Effector CD4-positive, alpha-beta T cell (primary cell): ENCODE results near the gene AGMO.

ENCODE experiments used
- DNase-seq: peaks from one replicate; pipeline ENCODE4 v3.0.0-alpha.2; 2020

Gene AGMO

DNA sequence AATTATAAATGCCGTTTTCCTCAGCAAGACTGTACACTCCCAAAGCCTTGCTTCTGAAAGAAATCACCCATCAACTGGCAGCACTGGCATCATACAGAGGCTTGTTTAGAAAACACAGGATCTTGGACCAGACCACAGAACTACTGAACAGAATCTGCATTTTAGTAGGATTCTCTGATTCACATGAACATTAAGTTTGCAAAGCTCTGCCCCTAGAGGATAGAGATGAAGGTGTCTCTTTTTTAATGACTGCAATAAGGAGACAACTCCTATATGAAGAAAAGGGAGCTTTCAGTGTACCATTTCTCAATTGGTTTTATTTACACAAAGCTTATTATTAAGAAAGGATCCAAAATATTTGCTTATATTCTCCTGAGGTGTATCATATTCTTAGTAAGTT is 172.7 kb downstream of the AGMO start:
- DNase-seq, result no peak

DNA sequence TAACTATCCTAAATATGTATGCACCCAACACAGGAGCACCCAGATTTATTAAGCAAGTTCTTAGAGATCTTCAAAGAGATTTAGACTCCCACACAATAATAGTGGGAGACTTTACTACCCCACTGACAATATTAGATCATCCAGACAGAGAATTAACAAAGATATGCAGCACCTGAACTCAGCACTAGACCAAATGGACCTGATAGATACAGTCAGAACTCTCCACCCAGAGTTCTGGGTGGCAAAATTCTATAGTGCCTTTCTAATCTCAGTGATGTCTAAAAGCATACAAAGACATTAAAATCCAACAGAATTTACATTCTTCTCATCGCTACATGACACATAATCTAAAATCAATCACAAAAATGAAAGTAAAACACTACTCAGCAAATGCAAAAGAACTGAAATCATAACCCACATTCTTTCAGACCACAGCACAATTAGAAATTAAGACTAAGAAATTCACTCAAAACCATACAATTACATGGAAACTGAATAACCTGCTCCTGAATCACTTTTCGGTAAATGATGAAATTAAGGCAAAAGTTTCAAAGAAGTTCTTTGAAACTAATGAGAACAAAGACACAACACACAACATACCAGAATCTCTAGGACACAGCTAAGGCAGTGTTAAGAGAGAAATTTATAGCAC is 183.2 kb downstream of the AGMO start:
- DNase-seq, result no peak

DNA sequence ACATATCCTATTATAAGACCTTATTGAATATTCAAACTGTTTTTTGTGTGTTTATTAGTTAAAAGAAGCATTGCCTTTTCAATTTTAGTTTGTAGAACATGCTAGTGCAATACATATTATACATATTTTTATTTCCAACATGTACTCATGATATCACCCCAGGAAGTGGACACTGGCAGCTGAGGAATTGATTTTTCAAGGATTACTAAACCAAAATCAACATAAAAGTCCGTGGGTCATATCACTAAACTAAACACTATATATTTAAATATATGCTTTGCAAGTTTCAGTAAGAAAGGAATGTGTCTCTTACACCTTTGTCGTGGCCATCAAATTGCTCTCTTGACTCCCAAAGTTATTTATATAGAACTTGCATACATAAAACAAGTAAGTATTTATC is 185.2 kb downstream of the AGMO start:
- no peak for DNase-seq

DNA sequence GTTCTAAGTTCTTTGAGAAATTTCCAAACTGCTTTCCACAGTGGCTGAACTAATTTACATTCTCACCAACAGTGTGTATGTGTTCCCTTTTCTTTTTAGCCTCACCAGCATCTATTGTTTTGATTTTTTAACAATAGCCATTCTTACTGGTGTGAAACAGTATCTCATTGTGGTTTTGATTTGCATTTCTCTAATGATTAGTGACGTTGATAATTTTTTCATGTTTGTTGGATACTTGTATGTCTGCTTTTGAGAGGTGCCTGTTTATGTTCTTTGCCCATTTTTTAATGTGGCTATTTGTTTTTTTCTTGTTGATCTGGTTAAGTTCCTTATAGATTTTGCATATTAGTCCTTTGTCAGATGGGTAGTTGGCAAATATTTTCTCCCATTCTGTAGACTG is 191.4 kb downstream of the AGMO start:
- no peak for DNase-seq

DNA sequence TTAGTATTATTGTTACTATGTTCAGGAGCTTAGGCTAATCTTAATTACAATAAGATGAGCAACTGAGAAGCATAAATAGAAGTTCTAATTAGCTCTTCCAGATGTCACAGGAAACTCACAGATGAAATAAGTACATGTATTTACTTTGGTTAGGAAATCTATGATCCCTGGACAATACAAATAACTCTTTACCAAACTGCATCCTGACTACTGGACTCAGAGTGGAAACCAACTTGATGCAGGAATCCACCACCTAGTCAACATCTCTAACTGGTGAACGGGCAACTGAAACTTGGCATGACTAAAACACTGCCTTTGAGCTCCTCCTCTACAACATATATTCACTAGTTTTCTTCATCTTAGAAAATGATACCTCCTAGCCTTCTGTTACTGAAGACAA is 193.2 kb downstream of the AGMO start:
- DNase-seq, result no peak

DNA sequence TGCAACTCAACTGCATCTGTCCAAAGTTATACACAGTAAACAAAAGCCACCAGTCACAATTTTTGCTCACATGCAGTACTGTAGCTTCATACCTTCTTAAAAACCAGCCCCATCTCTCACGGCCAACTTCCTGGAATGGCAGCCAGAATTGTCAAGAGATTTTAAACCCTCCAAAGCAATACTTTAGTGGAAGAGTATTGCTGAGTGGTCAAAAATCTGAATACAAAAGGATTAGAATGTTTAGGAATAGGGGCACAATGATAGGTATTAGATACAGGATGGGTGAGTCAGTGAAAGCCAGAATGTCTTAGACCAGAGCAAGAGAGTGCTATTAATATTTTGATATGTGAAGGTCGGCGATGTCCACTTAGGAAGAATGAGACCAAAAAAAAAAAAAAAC is 193.9 kb downstream of the AGMO start:
- DNase-seq, result no peak

DNA sequence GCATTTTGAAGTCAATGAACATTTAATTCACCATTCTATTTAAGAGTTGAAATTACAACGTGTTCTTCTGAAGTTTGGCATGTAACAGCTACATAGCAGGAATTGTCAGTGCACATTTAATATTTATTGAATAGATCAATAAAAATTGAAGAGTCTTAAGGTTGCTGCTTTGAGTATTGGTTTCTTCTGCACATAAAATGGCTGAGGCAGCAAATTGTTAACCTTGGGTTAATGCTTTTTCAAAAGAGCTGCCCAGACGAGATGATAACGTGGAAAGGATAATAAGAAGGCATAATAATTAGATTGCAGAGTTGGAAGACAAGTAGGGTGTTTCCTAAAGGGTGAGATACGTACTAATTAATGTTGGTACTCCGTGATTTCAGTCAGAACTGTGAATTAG is 203.7 kb downstream of the AGMO start:
- DNase-seq, result no peak

DNA sequence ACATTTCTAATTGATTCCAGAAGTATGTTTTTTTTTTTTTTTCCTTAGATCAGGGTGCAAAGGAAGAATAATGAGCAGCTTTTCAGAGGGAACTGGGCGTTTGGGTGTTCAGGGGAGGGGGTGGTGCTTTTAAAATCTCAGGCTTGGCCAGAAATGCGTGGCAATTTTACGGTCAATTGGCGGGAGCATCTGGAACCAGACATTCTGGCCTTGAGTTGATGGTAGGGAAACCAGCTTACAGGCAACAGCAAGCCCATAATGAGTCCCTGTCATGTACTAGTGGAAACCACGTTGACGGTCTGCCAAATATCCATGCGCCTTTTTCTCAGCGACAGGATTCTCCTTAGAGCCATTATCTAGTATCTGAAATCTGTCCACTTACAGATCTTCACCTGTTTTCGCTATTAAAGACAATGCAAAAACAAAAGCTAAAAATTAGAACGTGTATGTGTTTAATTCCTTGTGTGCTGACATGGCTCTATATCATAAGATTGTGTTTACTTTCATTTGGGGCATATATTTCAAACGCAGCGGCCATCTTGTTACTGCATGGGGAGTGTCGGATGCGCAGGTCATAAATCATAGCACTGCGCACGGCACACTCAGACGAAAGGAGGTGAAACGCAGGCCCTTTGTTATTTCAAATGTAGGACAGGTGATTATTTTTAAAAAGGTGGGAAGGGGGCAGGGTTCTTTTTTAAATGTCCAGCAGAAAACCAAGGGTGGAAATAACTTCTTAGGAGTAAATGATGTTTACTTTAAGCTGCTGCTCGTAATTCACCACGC is 209.2 kb downstream of the AGMO start:
- no peak for DNase-seq

DNA sequence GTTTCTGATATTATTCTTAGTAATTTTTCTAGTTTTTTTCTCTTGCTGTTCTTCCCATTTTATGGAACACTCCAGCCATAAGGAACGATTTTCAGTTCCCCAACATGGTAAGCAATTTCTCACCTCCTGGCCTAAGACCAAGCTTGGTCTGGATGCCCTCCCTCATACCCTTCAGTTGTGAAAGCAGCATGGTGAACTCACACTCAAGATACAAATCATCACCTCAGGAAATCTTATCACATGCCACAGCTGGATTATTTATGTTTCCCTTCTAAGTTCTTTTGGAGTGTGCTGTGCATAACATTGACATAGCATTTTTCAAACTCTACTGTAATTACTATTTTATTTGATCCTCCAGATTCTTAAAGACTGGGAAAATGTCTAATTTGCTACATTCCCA is 216.6 kb downstream of the AGMO start:
- no peak for DNase-seq

DNA sequence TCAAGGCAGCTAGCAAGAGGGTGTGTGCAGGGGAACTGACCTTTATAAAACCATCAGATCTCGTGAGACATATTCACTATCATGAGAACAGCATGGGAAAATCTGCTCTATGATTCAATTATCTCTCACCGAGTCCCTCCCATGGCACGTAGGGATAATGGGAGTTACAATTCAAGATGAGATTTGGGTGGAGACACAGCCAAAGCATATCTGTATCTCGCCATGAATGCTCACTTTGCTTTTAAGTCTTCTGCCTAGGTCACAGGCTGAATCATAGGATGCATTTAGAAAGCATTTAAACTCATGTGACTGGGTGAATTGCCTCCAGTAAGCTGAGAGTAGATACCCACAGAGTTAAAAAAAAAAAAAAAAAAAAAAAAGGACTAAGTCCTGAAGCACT is 220.0 kb downstream of the AGMO start:
- DNase-seq, result no peak

DNA sequence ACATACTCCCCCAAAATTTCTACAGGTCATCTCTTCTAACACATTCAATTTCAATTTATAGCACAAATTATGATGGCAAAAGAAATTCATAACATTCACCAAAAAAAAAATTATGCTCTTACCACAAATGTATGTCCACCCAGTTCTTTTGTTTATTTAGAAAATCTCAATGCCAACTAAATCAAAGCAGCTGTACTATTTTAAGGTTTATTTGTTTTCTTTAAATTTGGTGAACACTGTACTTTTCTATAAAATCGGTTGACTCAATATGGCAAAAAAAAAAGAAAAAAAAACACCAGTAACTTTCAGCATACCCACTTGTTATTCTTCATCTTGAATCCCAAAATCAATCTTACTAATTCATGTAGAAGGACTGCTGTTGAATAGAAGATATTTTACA is 225.7 kb downstream of the AGMO start:
- DNase-seq, result no peak

DNA sequence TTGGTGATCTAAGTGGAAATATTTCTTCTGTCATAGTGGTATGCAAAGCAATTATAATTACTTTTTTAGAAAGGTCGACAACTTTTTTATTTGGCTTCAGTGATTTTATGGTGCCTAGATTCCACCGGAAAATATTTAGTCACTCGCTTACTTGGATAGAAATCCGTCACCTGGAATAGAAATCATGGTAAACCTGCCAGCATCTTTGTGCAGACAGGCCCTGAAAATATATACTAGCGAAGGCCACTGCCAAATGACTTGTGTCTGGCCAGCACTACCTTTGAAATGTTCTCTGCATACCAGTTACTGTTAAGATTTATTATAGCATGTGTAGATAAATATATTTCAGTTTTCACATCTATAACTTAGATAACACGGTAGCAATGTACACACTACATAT is 226.4 kb downstream of the AGMO start:
- no peak for DNase-seq

DNA sequence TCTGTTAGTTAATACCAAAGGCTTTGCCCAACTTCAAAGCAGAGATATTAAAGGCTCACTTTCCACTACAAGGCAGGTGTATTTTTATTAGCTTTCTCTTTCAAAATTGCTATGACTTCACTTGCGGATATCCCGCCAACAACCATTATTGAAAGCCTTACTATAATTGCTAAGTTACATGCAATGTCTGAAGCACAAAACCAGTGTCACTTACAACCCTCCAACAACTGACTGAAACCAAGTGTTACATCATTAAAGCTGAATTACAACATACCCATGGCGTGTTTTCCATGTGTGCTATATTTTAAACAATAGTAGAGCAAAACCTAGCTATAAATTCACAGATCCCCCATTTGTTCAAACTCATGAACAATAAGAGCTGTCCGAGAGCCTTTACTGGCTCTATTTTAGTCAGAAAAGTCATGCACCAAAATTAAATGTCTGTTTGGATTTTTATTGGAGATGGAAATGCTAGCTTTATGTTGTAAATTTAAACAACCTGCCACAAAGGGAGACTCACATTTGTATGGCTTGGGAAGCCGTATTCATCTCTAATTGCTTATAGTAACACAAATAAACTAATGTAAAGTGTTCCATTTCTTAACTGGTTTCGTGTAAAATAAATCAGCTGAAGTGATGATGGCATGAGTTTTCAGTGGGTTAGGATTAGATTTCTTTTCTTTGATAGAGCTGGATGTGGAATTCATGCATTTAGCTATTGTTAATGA is 227.1 kb downstream of the AGMO start:
- no peak for DNase-seq

DNA sequence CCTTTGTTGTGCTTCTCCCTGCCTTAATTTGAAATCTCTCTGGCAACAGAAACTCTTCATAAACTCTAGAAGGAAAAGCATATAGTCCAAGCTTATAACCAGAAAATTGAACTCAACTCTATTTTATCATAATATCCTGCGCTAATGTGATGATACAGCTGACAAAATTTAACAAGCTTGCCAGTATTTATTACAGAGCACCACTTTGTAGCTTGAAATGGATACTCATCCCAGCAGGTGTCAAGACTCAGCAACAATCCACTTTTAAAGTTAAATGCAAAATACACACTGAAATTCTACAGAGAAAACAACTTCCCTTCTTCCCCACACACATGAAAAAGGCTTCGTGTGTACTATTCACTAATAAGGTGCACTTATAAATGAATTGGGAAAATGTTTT is 228.9 kb downstream of the AGMO start:
- no peak for DNase-seq

DNA sequence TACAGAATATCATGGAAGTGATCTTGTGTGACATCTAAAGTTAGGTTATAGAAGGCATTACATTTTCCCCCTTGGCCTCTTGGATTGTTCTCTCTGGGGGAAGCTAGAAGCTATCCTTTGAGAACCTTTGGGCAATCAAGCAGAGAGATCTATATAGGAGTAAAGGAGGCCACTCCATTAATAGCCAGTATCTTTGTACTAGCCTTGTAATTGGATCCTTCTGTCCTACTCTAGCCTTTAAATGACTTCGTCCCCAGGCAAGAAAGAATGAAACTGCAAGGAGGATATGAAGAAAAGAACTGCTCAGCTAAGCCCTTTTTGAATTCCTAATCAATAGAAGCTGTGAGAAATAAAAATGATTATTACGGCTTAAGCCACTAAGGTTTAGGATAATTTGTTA is 230.9 kb downstream of the AGMO start:
- DNase-seq, result no peak

DNA sequence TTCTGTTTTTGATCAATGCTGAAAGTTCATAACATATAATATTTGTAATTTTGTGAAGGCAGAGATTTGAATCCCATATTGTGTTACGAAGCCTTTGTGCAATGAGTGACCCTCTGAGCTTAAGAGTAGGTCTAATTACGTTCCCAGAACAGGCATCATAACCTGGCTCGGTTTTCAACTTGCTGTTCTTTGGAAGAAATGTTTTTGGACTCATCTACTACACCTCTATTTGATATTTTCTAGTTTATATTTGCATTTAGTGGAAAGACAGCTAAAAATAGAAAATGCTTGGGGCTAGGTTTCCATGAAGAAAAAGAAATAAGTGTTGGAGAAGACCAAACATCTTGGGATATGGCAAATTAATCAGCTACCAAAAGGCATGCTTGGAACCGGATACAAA is 234.8 kb downstream of the AGMO start:
- DNase-seq, result no peak

DNA sequence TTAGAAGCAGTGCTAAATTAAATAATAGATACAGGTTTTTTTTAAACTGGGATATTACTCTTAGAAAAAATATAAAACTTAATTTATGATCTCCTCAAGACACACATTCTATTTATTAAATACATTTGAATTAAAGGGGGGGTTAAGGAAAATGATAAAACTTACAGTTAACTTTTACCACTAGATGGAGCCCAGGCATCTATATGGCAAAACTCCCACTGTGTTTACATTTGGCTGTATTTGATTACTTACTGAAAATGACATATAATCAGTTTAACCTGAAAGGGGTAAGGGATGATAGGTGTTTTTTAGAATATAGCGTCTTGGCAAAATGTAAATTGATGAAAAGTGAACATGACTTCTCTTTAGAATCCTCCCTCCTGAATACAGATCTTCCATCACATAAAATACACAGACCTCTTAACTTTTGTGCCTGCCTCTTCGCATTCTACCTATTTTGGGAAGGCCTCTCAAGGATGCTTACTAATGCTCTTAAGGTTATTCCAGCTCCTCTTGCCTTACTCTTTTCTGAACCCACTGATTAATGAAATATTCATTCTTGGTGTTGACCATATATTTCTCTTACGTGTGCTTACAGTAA is 235.7 kb downstream of the AGMO start:
- DNase-seq, result no peak

DNA sequence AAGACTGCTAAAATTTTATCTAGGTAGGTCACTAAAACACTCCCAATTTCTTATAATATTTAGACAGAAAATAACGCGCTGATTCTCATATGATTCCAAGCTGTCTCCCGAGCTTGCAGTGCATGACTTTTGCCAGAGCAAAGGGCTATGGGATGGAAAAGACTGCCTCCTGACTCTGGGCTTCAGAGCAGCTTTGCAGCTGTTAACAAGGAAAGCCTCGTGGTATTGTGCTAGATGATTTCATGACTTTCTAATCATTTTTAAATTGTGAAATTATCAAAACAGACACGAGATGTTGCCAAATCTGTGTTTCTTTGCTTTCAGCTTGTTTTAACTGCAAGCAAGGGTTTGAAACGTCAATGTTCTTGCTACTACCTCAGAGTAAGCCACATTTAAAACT is 238.3 kb downstream of the AGMO start:
- DNase-seq, result no peak

DNA sequence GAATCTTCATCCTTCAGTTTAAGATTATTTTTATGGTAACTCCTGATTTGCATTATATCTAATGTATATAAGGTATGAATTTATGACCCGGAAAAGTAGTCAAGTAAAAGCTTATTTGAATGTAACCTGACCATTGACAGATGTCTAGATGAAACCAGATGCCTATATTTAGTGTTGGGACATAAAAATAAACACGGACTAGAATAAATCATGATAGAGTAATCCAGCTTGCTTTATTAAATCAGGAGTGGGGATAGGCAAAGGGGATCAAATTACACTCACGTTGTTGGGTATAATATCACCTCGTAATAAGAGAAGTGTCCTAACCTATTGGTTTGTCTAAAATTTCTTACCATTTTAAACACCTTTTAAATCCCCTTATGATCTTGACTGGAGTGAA is 244.6 kb downstream of the AGMO start:
- DNase-seq, result no peak

DNA sequence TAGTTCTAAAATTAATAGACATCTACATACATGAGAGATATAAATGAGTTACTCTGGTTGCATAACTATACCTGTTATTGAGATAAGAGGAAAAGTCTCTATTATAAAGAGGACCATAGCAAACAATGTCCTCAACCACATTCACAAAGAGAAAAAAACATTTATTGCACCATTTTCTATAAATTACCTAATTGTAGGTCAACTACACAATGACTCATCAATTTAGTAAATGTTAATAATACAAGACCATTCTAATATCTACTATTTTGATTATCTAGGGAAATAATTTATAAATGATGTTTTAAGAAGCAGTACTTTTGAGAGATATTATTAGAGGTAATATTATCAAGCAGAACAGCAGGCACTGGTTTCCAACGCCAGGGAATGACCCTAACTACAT is 246.1 kb downstream of the AGMO start:
- no peak for DNase-seq

DNA sequence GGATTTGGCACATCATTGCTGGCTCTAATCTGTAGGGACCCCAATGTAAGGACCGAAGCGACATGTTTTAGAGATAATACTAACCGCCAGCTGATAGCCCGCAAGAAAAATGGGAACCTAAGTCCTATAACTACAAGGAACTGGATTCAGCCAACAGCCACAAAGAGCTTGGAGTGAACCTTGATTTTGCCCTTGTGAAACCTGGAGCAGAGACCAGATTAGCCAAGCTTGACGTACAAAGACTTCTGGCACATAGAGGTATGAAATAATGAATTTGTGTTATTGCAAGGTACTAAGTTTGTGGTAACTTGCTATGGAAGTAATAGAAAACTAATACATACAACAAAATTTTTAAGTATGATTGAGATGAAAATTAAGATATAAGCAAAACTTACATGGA is 246.9 kb downstream of the AGMO start:
- DNase-seq, result no peak

DNA sequence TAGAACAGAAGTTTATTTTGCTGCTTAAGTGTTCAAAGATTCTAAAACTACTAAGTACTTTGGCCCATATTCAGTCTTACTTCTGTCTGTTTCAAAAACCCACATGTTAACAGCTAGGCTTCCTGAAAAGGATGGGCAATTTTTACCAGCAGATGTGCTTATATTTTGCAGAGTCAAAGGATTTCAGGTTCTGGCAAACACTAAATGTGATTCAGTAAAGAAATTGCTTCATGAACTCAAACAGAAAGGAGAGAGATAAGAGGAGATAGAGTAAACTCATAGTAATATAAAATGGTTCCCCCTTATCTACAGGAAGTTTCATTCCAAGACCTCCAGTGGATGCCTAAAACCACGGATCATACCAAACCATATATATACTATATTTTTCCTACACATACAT is 248.5 kb downstream of the AGMO start:
- DNase-seq, result no peak

DNA sequence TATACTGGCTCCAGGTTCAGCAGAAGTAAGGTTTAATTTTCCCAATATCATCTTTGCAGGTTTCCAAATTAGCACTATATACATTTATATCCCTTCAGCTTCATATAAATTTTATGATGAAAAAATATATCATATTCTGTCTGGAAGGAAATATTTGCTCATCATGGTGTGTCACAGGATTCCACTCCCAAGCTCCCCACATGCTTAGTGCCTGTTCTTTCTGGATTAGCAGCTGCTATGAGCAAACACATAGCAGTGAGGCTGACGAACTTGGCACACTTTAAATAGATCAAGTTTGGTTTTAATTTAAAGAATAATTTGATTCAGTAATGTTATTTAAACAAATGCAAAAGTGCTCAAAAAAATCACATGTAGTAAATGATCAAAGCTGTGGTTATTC is 251.9 kb downstream of the AGMO start:
- DNase-seq, result no peak

DNA sequence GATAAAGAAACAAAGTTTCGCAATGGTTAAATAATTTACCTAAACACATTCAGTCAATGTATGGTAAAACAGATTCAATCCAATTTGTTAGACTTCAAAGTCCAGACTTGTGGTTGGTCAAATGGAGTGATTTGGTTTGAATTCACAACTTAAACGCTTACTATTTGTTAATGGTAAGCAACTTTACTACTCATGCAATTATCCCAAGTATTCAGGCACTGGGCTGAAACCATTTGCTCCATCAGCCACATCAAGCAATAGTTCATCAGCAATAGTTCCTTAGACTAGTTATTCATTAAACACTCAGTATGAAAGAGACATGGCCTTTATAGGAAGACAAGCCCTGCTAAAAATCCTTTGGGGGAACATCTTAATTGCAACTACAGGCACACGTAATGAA is 253.0 kb downstream of the AGMO start:
- no peak for DNase-seq
